H4 (cell line): ENCODE results near the gene CACNB2. TPM values are rescaled to one million over a fixed set of nuclear protein-coding genes. Genes with fewer than 3 reads are reported as not detected.
A peak's percentile ranks its signal among the peaks of the same experiment; 100 is the strongest.

Source experiments
- DNase-seq: peaks from one replicate; pipeline ENCODE4 v3.0.0-alpha.2; 2015; ENCODE audit warnings: low spot score
- total RNA-seq: library from RNA; depleted of rRNA; stranded (reverse); fragments of >200 nt; shearing (Covaris generic); gene quantifications from 2 replicates; pipeline ENCODE4 v1.2.3, GENCODE V29; 2014

CACNB2 gene
- total RNA-seq, 1 experiment from 2014 or later: 1.2 TPM

- no peak for DNase-seq
Observed at GRCh38 chr10:18290651-18291313, 150.6 kb downstream of the CACNB2 start.

GRCh38 chr10:18293536-18294510, 153.6 kb downstream of the CACNB2 start:
- no peak for DNase-seq

- DNase-seq: no peak
Observed at GRCh38 chr10:18294633-18295032, 154.4 kb downstream of the CACNB2 start.

GRCh38 chr10:18297659-18298058, 157.4 kb downstream of the CACNB2 start:
- DNase-seq: no peak

GRCh38 chr10:18298256-18298655, 158.0 kb downstream of the CACNB2 start:
- no peak for DNase-seq

- DNase-seq: no peak
Observed at GRCh38 chr10:18303851-18304801, 163.9 kb downstream of the CACNB2 start.

GRCh38 chr10:18306031-18306430, 165.8 kb downstream of the CACNB2 start:
- no peak for DNase-seq

- no peak for DNase-seq
Observed at GRCh38 chr10:18308600-18308999, 168.4 kb downstream of the CACNB2 start.

- DNase-seq: no peak
Observed at GRCh38 chr10:18310761-18311160, 170.5 kb downstream of the CACNB2 start.

GRCh38 chr10:18312374-18313139, 172.3 kb downstream of the CACNB2 start:
- peak; percentile 28 for DNase-seq

- no peak for DNase-seq
Observed at GRCh38 chr10:18313140-18313530, 172.9 kb downstream of the CACNB2 start.

- DNase-seq: no peak
Observed at GRCh38 chr10:18313626-18314025, 173.4 kb downstream of the CACNB2 start.

- DNase-seq: no peak
Observed at GRCh38 chr10:18319628-18320027, 179.4 kb downstream of the CACNB2 start.

- DNase-seq: no peak
Observed at GRCh38 chr10:18321371-18321770, 181.1 kb downstream of the CACNB2 start.

- no peak for DNase-seq
Observed at GRCh38 chr10:18323916-18324315, 183.7 kb downstream of the CACNB2 start.

GRCh38 chr10:18325410-18325809, 185.2 kb downstream of the CACNB2 start:
- DNase-seq: no peak

GRCh38 chr10:18325889-18326531, 185.8 kb downstream of the CACNB2 start:
- DNase-seq: no peak

GRCh38 chr10:18328941-18329340, 188.7 kb downstream of the CACNB2 start:
- no peak for DNase-seq

GRCh38 chr10:18332048-18332447, 191.8 kb downstream of the CACNB2 start:
- no peak for DNase-seq

- DNase-seq: no peak
Observed at GRCh38 chr10:18332484-18332883, 192.3 kb downstream of the CACNB2 start.

GRCh38 chr10:18333621-18334020, 193.4 kb downstream of the CACNB2 start:
- DNase-seq: no peak
